ENCODE results near the gene ZBTB21.
A peak's percentile ranks its signal among the peaks of the same experiment; 100 is the strongest.
"Not testable (repeated sequence)": the region's sequence is repeated elsewhere in the genome, so short reads cannot be mapped to it uniquely, and the experiment has no call there.

Gene ZBTB21

GRCh38 chr21:42004406-42005199 is 5.6 kb downstream of the ZBTB21 start:
- Mint-ChIP-seq H3K9me3 (no peaks in the 10 kb centered on the region), H3K4me3 (no peak overlapping the region), H3K27me3 (no peaks in the 10 kb centered on the region), H3K27ac (no peak overlapping the region), H3K36me3 (peaks cover 21% of the 10 kb centered on the region), H3K4me1 (peaks cover 40% of the 10 kb centered on the region)
- ATAC-seq (ENCODE audit: low read depth) (no peak), DNase-seq (ENCODE audit: low spot score in 2 of 2) (no peak)

GRCh38 chr21:42003051-42003461 is 7.1 kb downstream of the ZBTB21 start:
- Mint-ChIP-seq H3K36me3 (peaks cover 28% of the 10 kb centered on the region), H3K4me1 (peaks cover 38% of the 10 kb centered on the region), H3K9me3 (no peaks in the 10 kb centered on the region), H3K4me3 (peak overlapping the region; percentile 4), H3K27ac (no peak overlapping the region), H3K27me3 (no peaks in the 10 kb centered on the region)
- ATAC-seq (ENCODE audit: low read depth) (peak; percentile 27), DNase-seq (ENCODE audit: low spot score in 2 of 2) (no peak)

- Mint-ChIP-seq H3K36me3 (peaks cover 28% of the 10 kb centered on the region), H3K4me3 (peak overlapping the region; percentile 50), H3K27me3 (no peaks in the 10 kb centered on the region), H3K4me1 (peaks cover 34% of the 10 kb centered on the region), H3K9me3 (no peaks in the 10 kb centered on the region), H3K27ac (no peak overlapping the region)
- ATAC-seq (ENCODE audit: low read depth) (peak; percentile 58), DNase-seq (ENCODE audit: low spot score in 2 of 2) (no peak)
Observed at GRCh38 chr21:42002421-42002958, 7.7 kb downstream of the ZBTB21 start.

- H3K4me3 Mint-ChIP-seq, result no peak overlapping the region
- DNase-seq (ENCODE audit: low spot score in 2 of 2) (no peak), ATAC-seq (ENCODE audit: low read depth) (no peak)
- H3K4me1 Mint-ChIP-seq, result peaks cover 32% of the 10 kb centered on the region
- no peaks in the 10 kb centered on the region for H3K27me3 Mint-ChIP-seq
- H3K9me3 Mint-ChIP-seq, result no peaks in the 10 kb centered on the region
- H3K27ac Mint-ChIP-seq, result no peak overlapping the region
- peaks cover 27% of the 10 kb centered on the region for H3K36me3 Mint-ChIP-seq
Observed at GRCh38 chr21:42001781-42002180, 8.4 kb downstream of the ZBTB21 start.

- H3K9me3 Mint-ChIP-seq, result no peaks in the 10 kb centered on the region
- H3K27ac Mint-ChIP-seq, result no peak overlapping the region
- H3K4me1 Mint-ChIP-seq, result peaks cover 30% of the 10 kb centered on the region
- DNase-seq (ENCODE audit: low spot score in 2 of 2) (no peak), ATAC-seq (ENCODE audit: low read depth) (no peak)
- H3K27me3 Mint-ChIP-seq, result no peaks in the 10 kb centered on the region
- H3K36me3 Mint-ChIP-seq, result peaks cover 29% of the 10 kb centered on the region
- H3K4me3 Mint-ChIP-seq, result no peak overlapping the region
Observed at GRCh38 chr21:42000908-42001307, 9.3 kb downstream of the ZBTB21 start.

GRCh38 chr21:41997657-41998056 is 12.5 kb downstream of the ZBTB21 start:
- H3K9me3 Mint-ChIP-seq, result peaks cover 1% of the 10 kb centered on the region
- peaks cover 47% of the 10 kb centered on the region for H3K36me3 Mint-ChIP-seq
- no peaks in the 10 kb centered on the region for H3K27me3 Mint-ChIP-seq
- H3K27ac Mint-ChIP-seq, result no peak overlapping the region
- no peak for ATAC-seq (ENCODE audit: low read depth)
- no peak for DNase-seq (ENCODE audit: low spot score in 2 of 2)
- peaks cover 15% of the 10 kb centered on the region for H3K4me1 Mint-ChIP-seq
- H3K4me3 Mint-ChIP-seq, result no peak overlapping the region

GRCh38 chr21:41995577-41995976 is 14.6 kb downstream of the ZBTB21 start:
- ATAC-seq (ENCODE audit: low read depth), result no peak
- H3K27ac Mint-ChIP-seq, result no peak overlapping the region
- H3K36me3 Mint-ChIP-seq, result peaks cover 52% of the 10 kb centered on the region
- no peak overlapping the region for H3K4me3 Mint-ChIP-seq
- no peaks in the 10 kb centered on the region for H3K27me3 Mint-ChIP-seq
- peaks cover 4% of the 10 kb centered on the region for H3K4me1 Mint-ChIP-seq
- no peak for DNase-seq (ENCODE audit: low spot score in 2 of 2)
- H3K9me3 Mint-ChIP-seq, result peaks cover 1% of the 10 kb centered on the region

GRCh38 chr21:41994613-41995012 is 15.5 kb downstream of the ZBTB21 start:
- H3K27ac Mint-ChIP-seq; H3K4me3 Mint-ChIP-seq; ATAC-seq (ENCODE audit: low read depth); H3K9me3 Mint-ChIP-seq; H3K27me3 Mint-ChIP-seq; H3K4me1 Mint-ChIP-seq; DNase-seq (ENCODE audit: low spot score in 2 of 2): not testable (repeated sequence)
- peaks cover 48% of the 10 kb centered on the region for H3K36me3 Mint-ChIP-seq

- no peaks in the 10 kb centered on the region for H3K27me3 Mint-ChIP-seq
- no peak overlapping the region for H3K27ac Mint-ChIP-seq
- peaks cover 2% of the 10 kb centered on the region for H3K4me1 Mint-ChIP-seq
- ATAC-seq (ENCODE audit: low read depth) (no peak), DNase-seq (ENCODE audit: low spot score in 2 of 2) (no peak)
- H3K36me3 Mint-ChIP-seq, result peaks cover 43% of the 10 kb centered on the region
- no peak overlapping the region for H3K4me3 Mint-ChIP-seq
- H3K9me3 Mint-ChIP-seq, result peaks cover 1% of the 10 kb centered on the region
Observed at GRCh38 chr21:41993744-41994143, 16.4 kb downstream of the ZBTB21 start.

- no peak overlapping the region for H3K4me3 Mint-ChIP-seq
- H3K27ac Mint-ChIP-seq, result peak overlapping the region; percentile 28
Observed at GRCh38 chr21:41992576-41992975, 17.6 kb downstream of the ZBTB21 start.

GRCh38 chr21:41991659-41992058 is 18.5 kb downstream of the ZBTB21 start:
- Mint-ChIP-seq H3K27ac (no peak overlapping the region), H3K27me3 (no peaks in the 10 kb centered on the region), H3K36me3 (peaks cover 37% of the 10 kb centered on the region), H3K4me3 (no peak overlapping the region), H3K9me3 (peaks cover 1% of the 10 kb centered on the region), H3K4me1 (peaks cover 2% of the 10 kb centered on the region)
- DNase-seq (ENCODE audit: low spot score in 2 of 2) (no peak), ATAC-seq (ENCODE audit: low read depth) (no peak)

More at GRCh38 chr21:41992576-41992975, 17.6 kb downstream of the ZBTB21 start:
- no peak for ATAC-seq (ENCODE audit: low read depth)
- Mint-ChIP-seq H3K9me3 (peaks cover 1% of the 10 kb centered on the region), H3K27me3 (no peaks in the 10 kb centered on the region), H3K36me3 (peaks cover 39% of the 10 kb centered on the region), H3K4me1 (peaks cover 4% of the 10 kb centered on the region)
- no peak for DNase-seq (ENCODE audit: low spot score in 2 of 2)

- H3K36me3 Mint-ChIP-seq, result peaks cover 23% of the 10 kb centered on the region
- no peak overlapping the region for H3K4me3 Mint-ChIP-seq
- no peak for DNase-seq (ENCODE audit: low spot score in 2 of 2)
- ATAC-seq (ENCODE audit: low read depth), result no peak
- H3K4me1 Mint-ChIP-seq, result peaks cover 2% of the 10 kb centered on the region
- H3K9me3 Mint-ChIP-seq, result no peaks in the 10 kb centered on the region
- H3K27ac Mint-ChIP-seq, result no peak overlapping the region
- H3K27me3 Mint-ChIP-seq, result no peaks in the 10 kb centered on the region
Observed at GRCh38 chr21:41989698-41990097, 20.5 kb downstream of the ZBTB21 start.

GRCh38 chr21:41987310-41987709 is 22.9 kb downstream of the ZBTB21 start:
- DNase-seq (ENCODE audit: low spot score in 2 of 2), result no peak
- H3K27me3 Mint-ChIP-seq, result peaks cover 2% of the 10 kb centered on the region
- ATAC-seq (ENCODE audit: low read depth), result no peak
- H3K27ac Mint-ChIP-seq, result no peak overlapping the region
- H3K36me3 Mint-ChIP-seq, result peaks cover 13% of the 10 kb centered on the region
- H3K9me3 Mint-ChIP-seq, result peaks cover 9% of the 10 kb centered on the region
- no peak overlapping the region for H3K4me3 Mint-ChIP-seq
- peaks cover 2% of the 10 kb centered on the region for H3K4me1 Mint-ChIP-seq

- H3K9me3 Mint-ChIP-seq, result peaks cover 10% of the 10 kb centered on the region
- H3K27ac Mint-ChIP-seq, result no peak overlapping the region
- H3K4me1 Mint-ChIP-seq, result peaks cover 2% of the 10 kb centered on the region
- DNase-seq (ENCODE audit: low spot score in 2 of 2) (no peak), ATAC-seq (ENCODE audit: low read depth) (no peak)
- peaks cover 2% of the 10 kb centered on the region for H3K27me3 Mint-ChIP-seq
- H3K4me3 Mint-ChIP-seq, result no peak overlapping the region
- peaks cover 7% of the 10 kb centered on the region for H3K36me3 Mint-ChIP-seq
Observed at GRCh38 chr21:41985662-41986416, 24.3 kb downstream of the ZBTB21 start.

All from memory B cell (primary cell).